WTC11 (cell line): ENCODE data around the gene PLPP4. TPM values are rescaled to one million over a fixed set of nuclear protein-coding genes. Genes with fewer than 3 reads are reported as not detected.

ENCODE experiments used
- ATAC-seq: fragments of 200-7000 bp; cut with Tn5 transposase; 2 replicates; pipeline ENCODE4 v1.10.0; 2021; ENCODE audit warnings: mild to moderate bottlenecking, moderate library complexity
- CTCF ChIA-PET: fragments of 300-600 bp; sonication (Branson Sonifier 250); formaldehyde crosslinking; loops from one replicate; lab custom pipeline; 2021; ENCODE audit warnings: antibody characterized with exemption; lab: Charles Lee
- POLR2A ChIA-PET: fragments of 350-600 bp; sonication (Branson Sonifier 250); formaldehyde crosslinking; loops from one replicate; lab custom pipeline; 2021; ENCODE audit warnings: antibody characterized with exemption; lab: Charles Lee
- DNase-seq: peaks from one replicate; pipeline ENCODE4 v3.0.0; 2021; ENCODE audit warnings: low spot score
- H3K27ac Mint-ChIP-seq: 2 replicates; pipeline ENCODE4 v1.8.0; 2021; ENCODE audit warnings: mixed read lengths
- H3K27me3 Mint-ChIP-seq: 2 replicates; pipeline ENCODE4 v1.8.0; 2021; ENCODE audit warnings: low read depth, mild to moderate bottlenecking, moderate library complexity, mixed read lengths
- H3K36me3 Mint-ChIP-seq: 2 replicates; pipeline ENCODE4 v1.8.0; 2021; ENCODE audit warnings: mixed read lengths
- H3K4me1 Mint-ChIP-seq: 2 replicates; pipeline ENCODE4 v1.8.0; 2022; ENCODE audit warnings: mixed read lengths
- H3K4me3 Mint-ChIP-seq: 2 replicates; pipeline ENCODE4 v1.8.0; 2021; ENCODE audit warnings: mild to moderate bottlenecking, moderate library complexity, mixed read lengths
- H3K9me3 Mint-ChIP-seq: 2 replicates; pipeline ENCODE4 v1.8.0; 2021; ENCODE audit warnings: mixed read lengths
- CREM ChIP-seq: sonication (generic); formaldehyde crosslinking; IDR thresholded peaks from 2 replicates; pipeline ENCODE4 v1.8.1; 2022; ENCODE audit warnings: mild to moderate bottlenecking, missing genetic modification reagents, moderate library complexity
- EMX1 ChIP-seq: fragments of 250-450 bp; sonication (Bioruptor Pico); IDR thresholded peaks from 2 replicates; pipeline ENCODE4 v1.8.0; 2021; ENCODE audit warnings: mild to moderate bottlenecking
- ERG ChIP-seq: fragments of 250-450 bp; sonication (Bioruptor Pico); IDR thresholded peaks from 2 replicates; pipeline ENCODE4 v1.8.0; 2021; ENCODE audit warnings: mild to moderate bottlenecking
- ETV6 ChIP-seq: sonication (generic); formaldehyde crosslinking; IDR thresholded peaks from 2 replicates; pipeline ENCODE4 v1.8.1; 2022; ENCODE audit warnings: mild to moderate bottlenecking, missing genetic modification reagents
- GABPB1 ChIP-seq: sonication (generic); formaldehyde crosslinking; IDR thresholded peaks from 2 replicates; pipeline ENCODE4 v1.8.1; 2023; ENCODE audit warnings: mild to moderate bottlenecking, missing genetic modification reagents
- GTF2I ChIP-seq: fragments of 250-450 bp; sonication (Bioruptor Pico); conservative IDR thresholded peaks from 2 replicates; pipeline ENCODE4 v1.4.0; 2021; ENCODE audit warnings: mild to moderate bottlenecking
- JAZF1 ChIP-seq: fragments of 250-450 bp; sonication (Bioruptor Pico); IDR thresholded peaks from 2 replicates; pipeline ENCODE4 v1.9.0; 2021; ENCODE audit warnings: moderate library complexity, mild to moderate bottlenecking, inconsistent platforms
- JUN ChIP-seq: sonication (generic); formaldehyde crosslinking; IDR thresholded peaks from 2 replicates; pipeline ENCODE4 v1.8.0; 2023; ENCODE audit warnings: mild to moderate bottlenecking, missing genetic modification reagents
- MAX ChIP-seq: sonication (generic); formaldehyde crosslinking; IDR thresholded peaks from 2 replicates; pipeline ENCODE4 v1.8.0; 2022; ENCODE audit warnings: mild to moderate bottlenecking, missing genetic modification reagents
- MLX ChIP-seq: sonication (generic); formaldehyde crosslinking; IDR thresholded peaks from 2 replicates; pipeline ENCODE4 v1.8.1; 2023; ENCODE audit warnings: mild to moderate bottlenecking, missing genetic modification reagents, moderate library complexity
- NFE2L1 ChIP-seq: sonication (generic); formaldehyde crosslinking; IDR thresholded peaks from 2 replicates; pipeline ENCODE4 v1.8.1; 2023; ENCODE audit warnings: missing genetic modification reagents
- OVOL2 ChIP-seq: fragments of 250-450 bp; sonication (Bioruptor Pico); IDR thresholded peaks from 2 replicates; pipeline ENCODE4 v1.9.0; 2021; ENCODE audit warnings: mild to moderate bottlenecking, borderline replicate concordance
- PRDM15 ChIP-seq: sonication (generic); formaldehyde crosslinking; IDR thresholded peaks from 2 replicates; pipeline ENCODE4 v1.8.0; 2022; ENCODE audit warnings: missing genetic modification reagents
- TEAD1 ChIP-seq: sonication (generic); formaldehyde crosslinking; IDR thresholded peaks from 2 replicates; pipeline ENCODE4 v1.8.0; 2022; ENCODE audit warnings: mild to moderate bottlenecking, missing genetic modification reagents
- TEAD4 ChIP-seq: sonication (generic); formaldehyde crosslinking; IDR thresholded peaks from 2 replicates; pipeline ENCODE4 v1.8.0; 2022; ENCODE audit warnings: mild to moderate bottlenecking, missing genetic modification reagents
- USF1 ChIP-seq: sonication (generic); formaldehyde crosslinking; IDR thresholded peaks from 2 replicates; pipeline ENCODE4 v1.8.0; 2022; ENCODE audit warnings: mild to moderate bottlenecking, missing genetic modification reagents
- USF2 ChIP-seq: sonication (generic); formaldehyde crosslinking; IDR thresholded peaks from 2 replicates; pipeline ENCODE4 v1.8.1; 2023; ENCODE audit warnings: mild to moderate bottlenecking, missing genetic modification reagents, moderate library complexity
- ZBTB21 ChIP-seq: sonication (generic); formaldehyde crosslinking; IDR thresholded peaks from 2 replicates; pipeline ENCODE4 v1.8.1; 2023; ENCODE audit warnings: mild to moderate bottlenecking, missing genetic modification reagents, borderline replicate concordance
- ZBTB43 ChIP-seq: sonication (generic); formaldehyde crosslinking; IDR thresholded peaks from 2 replicates; pipeline ENCODE4 v1.8.1; 2023; ENCODE audit warnings: mild to moderate bottlenecking, missing genetic modification reagents
- ZMAT4 ChIP-seq: fragments of 250-450 bp; sonication (Bioruptor Pico); IDR thresholded peaks from 2 replicates; pipeline ENCODE4 v1.9.0; 2021; ENCODE audit warnings: mild to moderate bottlenecking
- ZNF121 ChIP-seq: sonication (generic); formaldehyde crosslinking; IDR thresholded peaks from 2 replicates; pipeline ENCODE4 v1.8.0; 2023; ENCODE audit warnings: missing genetic modification reagents
- ZNF219 ChIP-seq: sonication (generic); formaldehyde crosslinking; IDR thresholded peaks from 2 replicates; pipeline ENCODE4 v1.8.0; 2023; ENCODE audit warnings: missing genetic modification reagents, mild to moderate bottlenecking, borderline replicate concordance
- ZNF232 ChIP-seq: sonication (generic); formaldehyde crosslinking; IDR thresholded peaks from 2 replicates; pipeline ENCODE4 v1.8.0; 2022; ENCODE audit warnings: mild to moderate bottlenecking, missing genetic modification reagents
- ZNF263 ChIP-seq: sonication (generic); formaldehyde crosslinking; IDR thresholded peaks from 2 replicates; pipeline ENCODE4 v1.8.1; 2022; ENCODE audit warnings: low read depth, mild to moderate bottlenecking, moderate library complexity, missing genetic modification reagents
- ZNF671 ChIP-seq: fragments of 250-450 bp; sonication (Bioruptor Pico); IDR thresholded peaks from 2 replicates; pipeline ENCODE4 v1.8.0; 2021; ENCODE audit warnings: mild to moderate bottlenecking
- total RNA-seq: library from RNA; stranded (reverse); gene quantifications from 3 replicates; pipeline ENCODE4 v1.2.3, GENCODE V29; 2021

PLPP4 gene
- total RNA-seq, 1 experiment from 2014 or later, result 0.15 TPM

- TF ChIP-seq MLX (CRISPR knock-in tag) (no peak), EMX1 (CRISPR knock-in tag) (no peak), TEAD4 (CRISPR knock-in tag) (no peak), ETV6 (CRISPR knock-in tag) (no peak)
These were observed 54.1 kb downstream of the PLPP4 start (continued) for GRCh38 chr10:120511165-120511564.

GRCh38 chr10:120513307-120513796 lies 56.3 kb downstream of the PLPP4 start:
- ATAC-seq, result no peak
- CTCF ChIA-PET, result no interaction called here

GRCh38 chr10:120514035-120514620 lies 57.1 kb downstream of the PLPP4 start:
- H3K27me3 Mint-ChIP-seq, result peaks cover 12% of the 10 kb centered on the region; the same call in 1 of the 2 replicates
- H3K27ac Mint-ChIP-seq, result no peak overlapping the region
- ATAC-seq (peak; percentile 90), DNase-seq (peak; percentile 77)
- H3K36me3 Mint-ChIP-seq, result no peaks in the 10 kb centered on the region
- no peaks in the 10 kb centered on the region for H3K9me3 Mint-ChIP-seq
- H3K4me3 Mint-ChIP-seq, result no peak overlapping the region
- no peaks in the 10 kb centered on the region for H3K4me1 Mint-ChIP-seq
- CTCF ChIA-PET, result no interaction called here
- POLR2A ChIA-PET, result no interaction called here
- TF ChIP-seq CREM (peak; percentile 51; the same call in 1 of the 2 replicates), USF1 (peak; percentile 46; the same call in 1 of the 2 replicates), OVOL2 (CRISPR knock-in tag) (no peak), TEAD4 (CRISPR knock-in tag) (peak; percentile 75; the same call in 1 of the 2 replicates), ZBTB43 (CRISPR knock-in tag) (0 out of 2 replicates have a peak, but pooled peaks have one; percentile 30), TEAD1 (CRISPR knock-in tag) (peak; percentile 51; the same call in 1 of the 2 replicates), ERG (no peak), ZMAT4 (no peak), ZNF219 (CRISPR knock-in tag) (0 out of 2 replicates have a peak, but pooled peaks have one; percentile 57), MAX (CRISPR knock-in tag) (no peak), NFE2L1 (CRISPR knock-in tag) (no peak), USF2 (CRISPR knock-in tag) (no peak), ZNF263 (CRISPR knock-in tag) (no peak), ZBTB21 (CRISPR knock-in tag) (no peak), ZNF232 (CRISPR knock-in tag) (peak; percentile 58; the same call in 1 of the 2 replicates), JAZF1 (CRISPR knock-in tag) (no peak), ZNF121 (CRISPR knock-in tag) (no peak), JUN (CRISPR knock-in tag) (peak; percentile 72; the same call in 1 of the 2 replicates), PRDM15 (CRISPR knock-in tag) (no peak)

More at GRCh38 chr10:120513307-120513796, 56.3 kb downstream of the PLPP4 start:
- H3K36me3 Mint-ChIP-seq, result no peaks in the 10 kb centered on the region
- no peak for DNase-seq
- H3K27ac Mint-ChIP-seq, result no peak overlapping the region
- no peaks in the 10 kb centered on the region for H3K9me3 Mint-ChIP-seq
- H3K4me1 Mint-ChIP-seq, result no peaks in the 10 kb centered on the region
- H3K27me3 Mint-ChIP-seq, result peaks cover 12% of the 10 kb centered on the region; the same call in 1 of the 2 replicates
- TF ChIP-seq ZNF671, result no peak
- no peak for TF ChIP-seq ETV6 (CRISPR knock-in tag)
- TF ChIP-seq GABPB1, result no peak
- TF ChIP-seq GTF2I (CRISPR knock-in tag), result no peak
- TF ChIP-seq EMX1 (CRISPR knock-in tag), result no peak
- H3K4me3 Mint-ChIP-seq, result no peak overlapping the region
- POLR2A ChIA-PET, result no interaction called here
